Natural killer cell (primary cell): ENCODE results near the gene CBX5. TPM values are rescaled to one million over a fixed set of nuclear protein-coding genes. Genes with fewer than 3 reads are reported as not detected.

Experiments used
- ATAC-seq, 3 donors: fragments of 150-1000 bp in 2 of 3; fragments of 200-7000 bp in 1 of 3; cut with Tn5 transposase; 1 replicate in 1 of 3; 2 replicates in 2 of 3; pipeline ENCODE4 v1.10.0; 2021; ENCODE audit warnings: mild to moderate bottlenecking in 2 of 3, moderate library complexity in 2 of 3
- DNase-seq, 2 donors: peaks; one replicate each; pipeline versions ENCODE4 v3.0.0 to v3.0.0-alpha.2; 2013 to 2021; ENCODE audit warnings: mixed read lengths in 1 of 2
- H3K27ac ChIP-seq: one replicate; pipeline ENCODE4 v1.5.1; 2013; ENCODE audit warnings: mild to moderate bottlenecking, low read length
- H3K27me3 ChIP-seq: one replicate; pipeline ENCODE4 v1.6.1; 2013; ENCODE audit warnings: low read length; ENCODE audit not compliant: control insufficient read depth, insufficient read depth
- H3K36me3 ChIP-seq: one replicate; pipeline ENCODE4 v1.6.1; 2013; ENCODE audit warnings: low read length; ENCODE audit not compliant: control insufficient read depth, insufficient read depth
- H3K4me1 ChIP-seq: one replicate; pipeline ENCODE4 v1.6.1; 2013; ENCODE audit warnings: low read length; ENCODE audit not compliant: control insufficient read depth, insufficient read depth
- H3K4me3 ChIP-seq: one replicate; pipeline ENCODE4 v1.5.1; 2013; ENCODE audit warnings: low read length
- H3K9me3 ChIP-seq: one replicate; pipeline ENCODE4 v1.6.1; 2013; ENCODE audit warnings: low read length; ENCODE audit not compliant: control insufficient read depth, insufficient read depth
- H3K27ac Mint-ChIP-seq, 2 donors: one replicate each; pipeline ENCODE4 v1.8.0; 2022; ENCODE audit warnings: mild to moderate bottlenecking in 2 of 2, mixed read lengths in 2 of 2, moderate library complexity in 1 of 2
- H3K27me3 Mint-ChIP-seq, 2 donors: one replicate each; pipeline ENCODE4 v1.8.0; 2022; ENCODE audit warnings: low read depth in 2 of 2, mixed read lengths in 2 of 2
- H3K36me3 Mint-ChIP-seq: one replicate; pipeline ENCODE4 v1.8.0; 2022; ENCODE audit warnings: mixed read lengths
- H3K4me1 Mint-ChIP-seq, 2 donors: one replicate each; pipeline ENCODE4 v1.8.0; 2022; ENCODE audit warnings: mixed read lengths in 2 of 2
- H3K4me3 Mint-ChIP-seq: one replicate; pipeline ENCODE4 v1.8.0; 2022; ENCODE audit warnings: mild to moderate bottlenecking, moderate library complexity, mixed read lengths
- H3K9me3 Mint-ChIP-seq, 2 donors: one replicate each; pipeline ENCODE4 v1.8.0; 2022; ENCODE audit warnings: mixed read lengths in 2 of 2
- CTCF ChIP-seq: fragments of 200-600 bp; IDR thresholded peaks from one replicate; pipeline ENCODE4 v1.8.0; 2022; ENCODE audit warnings: antibody characterized with exemption
- WGBS: methylation state at CpG from one replicate; pipeline ENCODE4 v1.1.7; 2013; ENCODE audit warnings: missing lambda C conversion rate; ENCODE audit not compliant: insufficient coverage; 5-methylcytosine and 5-hydroxymethylcytosine counted together
- intact Hi-C: fragments of 100-400 bp; cut with micrococcal nuclease; formaldehyde crosslinking; loops from one replicate; pipeline ENCODE4 v1.14.2; 2022
- total RNA-seq, 4 donors: library from RNA; stranded (reverse); fragments of 120-200 nt in 1 of 4; gene quantifications; one replicate each; pipeline versions ENCODE4 v1.2.3 to v1.2.4, GENCODE V29; 2013 to 2022

CBX5 gene
- total RNA-seq, 3 donors from 2014 or later (not counting 1 experiment from before 2014, with no cell fraction given): 30.8 to 42.3 (median 36.5) TPM

- H3K4me3 Mint-ChIP-seq: no peak overlapping the region
- ATAC-seq: no peak
- H3K4me1 Mint-ChIP-seq: peaks cover 9 to 19% of the 10 kb centered on the region in 2 donors
These were observed 95.7 kb downstream of the CBX5 start for GRCh38 chr12:54184024-54184805.

DNA sequence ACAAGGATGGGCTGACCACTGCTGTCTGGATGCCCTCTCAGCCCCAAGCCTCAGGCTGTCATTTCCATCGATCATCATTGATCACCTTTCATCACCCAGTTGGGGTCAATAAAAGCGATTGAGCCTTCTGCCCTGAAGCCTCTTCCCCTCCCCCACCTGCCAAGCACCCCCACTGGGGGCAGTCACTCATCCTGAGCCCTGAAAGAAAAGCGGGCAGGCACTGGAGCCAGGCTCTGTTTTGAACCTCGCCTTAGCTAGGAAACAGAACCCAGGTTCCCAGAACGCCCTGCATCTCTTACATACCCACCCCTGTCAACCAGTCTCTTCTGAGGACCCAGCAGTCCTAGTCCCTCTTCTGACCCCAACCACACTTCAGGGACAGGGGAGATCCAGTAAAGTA, 96.9 kb downstream of the CBX5 start:
- Mint-ChIP-seq H3K4me1 (peaks cover 6 to 13% of the 10 kb centered on the region in 2 donors), H3K36me3 (no peaks in the 10 kb centered on the region), H3K9me3 (no peaks in the 10 kb centered on the region), H3K27me3 (no peaks in the 10 kb centered on the region), H3K27ac (no peak overlapping the region), H3K4me3 (no peak overlapping the region)
- Histone ChIP-seq H3K4me1 (peaks cover 1% of the 10 kb centered on the region), H3K27me3 (no peaks in the 10 kb centered on the region), H3K4me3 (no peak overlapping the region), H3K27ac (no peak overlapping the region), H3K9me3 (no peaks in the 10 kb centered on the region), H3K36me3 (peaks cover 13% of the 10 kb centered on the region)
- TF ChIP-seq CTCF: no peak
- 100% methylated on average over 5 of the region's 5 CpGs for WGBS
- intact Hi-C loops: no loop called here
- ATAC-seq (no peak), DNase-seq (no peak)

More at GRCh38 chr12:54184024-54184805, 95.7 kb downstream of the CBX5 start:
- Mint-ChIP-seq H3K27me3 (no peaks in the 10 kb centered on the region), H3K27ac (no peak overlapping the region), H3K36me3 (no peaks in the 10 kb centered on the region), H3K9me3 (no peaks in the 10 kb centered on the region)
- H3K4me3 ChIP-seq: no peak overlapping the region
- H3K27me3 ChIP-seq: no peaks in the 10 kb centered on the region
- intact Hi-C loops: no loop called here
- H3K9me3 ChIP-seq: no peaks in the 10 kb centered on the region
- DNase-seq: no peak
- 96% methylated on average over 6 of the region's 7 CpGs for WGBS
- peaks cover 13% of the 10 kb centered on the region for H3K36me3 ChIP-seq
- H3K4me1 ChIP-seq: peaks cover 10% of the 10 kb centered on the region
- TF ChIP-seq CTCF: no peak
- H3K27ac ChIP-seq: no peak overlapping the region

DNA sequence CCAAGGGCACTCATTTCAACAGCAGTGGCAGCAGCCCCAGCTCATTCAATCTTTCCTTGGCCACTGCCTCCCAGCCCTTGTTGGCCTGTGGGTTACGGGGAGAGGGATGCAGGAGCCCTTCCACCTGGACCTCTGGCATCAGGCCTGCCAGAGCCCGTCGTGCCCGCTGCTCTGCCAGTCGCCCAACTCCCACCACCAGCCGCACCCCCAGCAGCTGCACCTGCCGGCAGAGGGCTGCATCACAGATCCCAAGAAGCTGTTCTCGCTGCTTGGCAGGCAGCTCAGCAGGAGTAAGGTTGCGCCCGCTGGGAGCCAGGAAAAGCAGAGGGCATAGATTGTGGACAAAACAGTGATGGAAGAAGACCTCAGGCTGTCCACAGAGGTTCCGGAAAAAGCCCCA, 97.8 kb downstream of the CBX5 start:
- peaks cover 0 to 8% of the 10 kb centered on the region in 2 donors for H3K4me1 Mint-ChIP-seq
- ATAC-seq: no peak
- intact Hi-C loops: no loop called here
- H3K27ac Mint-ChIP-seq: no peak overlapping the region
- H3K9me3 Mint-ChIP-seq: no peaks in the 10 kb centered on the region
- H3K4me3 Mint-ChIP-seq: no peak overlapping the region
- no peak for DNase-seq
- no peaks in the 10 kb centered on the region for H3K9me3 ChIP-seq
- no peak for TF ChIP-seq CTCF
- H3K27me3 Mint-ChIP-seq: no peaks in the 10 kb centered on the region
- H3K4me3 ChIP-seq: no peak overlapping the region
- no peak overlapping the region for H3K27ac ChIP-seq
- no peaks in the 10 kb centered on the region for H3K36me3 Mint-ChIP-seq
- WGBS: 98% methylated on average over 11 of the region's 11 CpGs
- H3K27me3 ChIP-seq: no peaks in the 10 kb centered on the region
- H3K36me3 ChIP-seq: peaks cover 13% of the 10 kb centered on the region
- H3K4me1 ChIP-seq: no peaks in the 10 kb centered on the region

Other genes with a start within 250 kb of the CBX5 start
- gene HOXC5, start 247.1 kb downstream of the CBX5 start, total RNA-seq: under 1 TPM in 1 of 3 donors, not detected in 2; 0.20 TPM
- 1 to 10 TPM in 2 of 3 donors, under 1 TPM in 1; 0.95 to 3.2 (median 1.8) TPM for gene HOXC4, start 226.3 kb downstream of the CBX5 start, total RNA-seq
- 10 to 100 TPM; 10.8 to 15.6 (median 12.3) TPM for gene SMUG1, start 91.1 kb downstream of the CBX5 start, total RNA-seq
- 1,000 to 10,000 TPM; 1,172 to 1,525 (median 1,292) TPM for gene HNRNPA1, start 604 bp upstream of the CBX5 start, total RNA-seq
- 10 to 100 TPM in 1 of 3 donors, 1 to 10 TPM in 2; 2.0 to 15.4 (median 2.0) TPM for gene NFE2, start 20.9 kb upstream of the CBX5 start, total RNA-seq
- 10 to 100 TPM; 66.3 to 83.6 (median 79.7) TPM for gene COPZ1, start 45.0 kb upstream of the CBX5 start, total RNA-seq
- 1 to 10 TPM in 1 of 3 donors, under 1 TPM in 2; 0.45 to 4.9 (median 0.59) TPM for gene GPR84, start 84.4 kb upstream of the CBX5 start, total RNA-seq
- gene ZNF385A, start 104.6 kb upstream of the CBX5 start, total RNA-seq: 1 to 10 TPM; 5.4 to 9.8 (median 8.9) TPM
- gene ITGA5, start 139.1 kb upstream of the CBX5 start, total RNA-seq: 100 to 1,000 TPM; 177 to 232 (median 207) TPM
- 1 to 10 TPM; 3.2 to 4.2 (median 4.0) TPM for gene GTSF1, start 193.5 kb upstream of the CBX5 start, total RNA-seq
- gene NCKAP1L, start 217.6 kb upstream of the CBX5 start, total RNA-seq: 100 to 1,000 TPM; 230 to 257 (median 236) TPM